Measurements from ENCODE around the gene SAMHD1.

DNA sequence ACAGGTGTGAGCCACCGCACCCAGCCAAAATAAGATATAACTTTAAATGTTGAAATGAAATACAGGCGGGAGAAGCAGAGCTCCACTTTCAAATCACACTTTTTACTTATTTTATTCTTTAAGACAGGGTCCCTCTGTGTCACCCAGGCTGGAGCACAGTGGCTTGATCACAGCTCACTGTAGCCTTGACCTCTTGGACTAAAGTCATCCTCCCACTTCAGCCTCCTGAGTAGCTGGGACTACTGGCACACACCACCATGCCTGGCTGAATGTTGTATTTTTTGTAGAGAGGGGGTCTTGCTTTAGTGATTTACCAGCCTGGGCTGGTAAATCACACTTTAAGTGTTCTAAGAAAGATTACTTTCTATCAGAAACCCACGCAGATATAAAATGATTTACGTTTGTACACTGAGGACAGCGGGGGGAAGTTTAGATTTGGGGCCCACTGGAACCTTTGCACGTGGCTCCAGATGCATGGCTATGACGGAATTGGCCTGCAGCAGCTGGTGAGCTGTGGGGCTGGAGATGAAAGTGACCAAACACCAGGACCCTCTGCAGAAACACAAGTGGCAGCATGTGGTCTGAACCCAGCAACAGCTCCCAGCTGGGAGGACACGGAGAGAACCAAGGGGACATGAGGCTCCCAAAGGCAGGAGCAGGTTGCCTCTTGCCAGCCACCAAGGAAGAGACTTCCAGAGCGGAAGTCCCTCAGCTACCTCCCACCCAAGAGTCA lies 102.0 kb downstream of the SAMHD1 start:
- TF ChIP-seq, protein P1, sequence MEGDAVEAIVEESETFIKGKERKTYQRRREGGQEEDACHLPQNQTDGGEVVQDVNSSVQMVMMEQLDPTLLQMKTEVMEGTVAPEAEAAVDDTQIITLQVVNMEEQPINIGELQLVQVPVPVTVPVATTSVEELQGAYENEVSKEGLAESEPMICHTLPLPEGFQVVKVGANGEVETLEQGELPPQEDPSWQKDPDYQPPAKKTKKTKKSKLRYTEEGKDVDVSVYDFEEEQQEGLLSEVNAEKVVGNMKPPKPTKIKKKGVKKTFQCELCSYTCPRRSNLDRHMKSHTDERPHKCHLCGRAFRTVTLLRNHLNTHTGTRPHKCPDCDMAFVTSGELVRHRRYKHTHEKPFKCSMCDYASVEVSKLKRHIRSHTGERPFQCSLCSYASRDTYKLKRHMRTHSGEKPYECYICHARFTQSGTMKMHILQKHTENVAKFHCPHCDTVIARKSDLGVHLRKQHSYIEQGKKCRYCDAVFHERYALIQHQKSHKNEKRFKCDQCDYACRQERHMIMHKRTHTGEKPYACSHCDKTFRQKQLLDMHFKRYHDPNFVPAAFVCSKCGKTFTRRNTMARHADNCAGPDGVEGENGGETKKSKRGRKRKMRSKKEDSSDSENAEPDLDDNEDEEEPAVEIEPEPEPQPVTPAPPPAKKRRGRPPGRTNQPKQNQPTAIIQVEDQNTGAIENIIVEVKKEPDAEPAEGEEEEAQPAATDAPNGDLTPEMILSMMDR (IDR thresholded peaks at IDR 0.05; ENCODE audit: low read length), result no peak
- TF ChIP-seq EZH2 (IDR thresholded peaks at IDR 0.05; ENCODE audit: borderline replicate concordance, low read length), result no peak
